NOMO-1 (cell line): ENCODE results near the gene ZNF385D.

ENCODE experiments used
- DNase-seq, 2 experiments: peaks; one replicate each; lab custom pipeline; 2025; ENCODE audit not compliant: unreplicated experiment in 2 of 2; lab: John Stamatoyannopoulos, UW

The ZNF385D gene, protein sequence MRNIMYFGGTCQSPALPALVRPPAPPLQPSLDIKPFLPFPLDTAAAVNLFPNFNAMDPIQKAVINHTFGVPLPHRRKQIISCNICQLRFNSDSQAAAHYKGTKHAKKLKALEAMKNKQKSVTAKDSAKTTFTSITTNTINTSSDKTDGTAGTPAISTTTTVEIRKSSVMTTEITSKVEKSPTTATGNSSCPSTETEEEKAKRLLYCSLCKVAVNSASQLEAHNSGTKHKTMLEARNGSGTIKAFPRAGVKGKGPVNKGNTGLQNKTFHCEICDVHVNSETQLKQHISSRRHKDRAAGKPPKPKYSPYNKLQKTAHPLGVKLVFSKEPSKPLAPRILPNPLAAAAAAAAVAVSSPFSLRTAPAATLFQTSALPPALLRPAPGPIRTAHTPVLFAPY

DNA sequence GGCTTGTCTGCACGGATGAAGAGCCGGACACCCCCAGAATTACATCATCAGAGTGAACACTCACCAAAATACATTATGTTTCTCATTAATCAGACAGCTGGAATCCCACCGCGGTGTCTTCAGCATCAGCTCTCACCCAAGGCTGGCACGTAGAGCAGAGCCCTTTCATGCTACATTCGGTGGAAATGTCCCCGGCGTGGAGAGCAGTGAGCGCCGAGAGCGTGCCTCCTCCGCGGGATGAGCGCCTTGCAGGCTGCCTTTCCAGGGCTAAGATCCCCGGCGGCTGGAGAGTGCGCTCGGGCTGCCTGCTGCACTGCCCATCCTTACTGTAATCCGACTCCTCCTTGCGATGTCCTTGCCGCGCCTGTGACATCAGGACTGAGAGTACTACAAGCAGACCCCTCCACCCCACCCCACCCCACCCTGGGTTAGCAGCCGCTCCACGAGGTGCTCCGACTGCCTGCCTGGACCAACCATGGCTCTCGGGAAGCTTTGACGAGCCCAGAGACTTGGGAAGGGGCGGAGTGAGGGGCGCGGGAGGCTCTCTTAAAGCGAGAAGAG lies at the start of gene ZNF385D:
ZNF385D (minus strand) TSS at position 380 of the 561 bp plus-strand sequence; CDS start at position 86, 294 bp downstream.
- no peak for DNase-seq

DNA sequence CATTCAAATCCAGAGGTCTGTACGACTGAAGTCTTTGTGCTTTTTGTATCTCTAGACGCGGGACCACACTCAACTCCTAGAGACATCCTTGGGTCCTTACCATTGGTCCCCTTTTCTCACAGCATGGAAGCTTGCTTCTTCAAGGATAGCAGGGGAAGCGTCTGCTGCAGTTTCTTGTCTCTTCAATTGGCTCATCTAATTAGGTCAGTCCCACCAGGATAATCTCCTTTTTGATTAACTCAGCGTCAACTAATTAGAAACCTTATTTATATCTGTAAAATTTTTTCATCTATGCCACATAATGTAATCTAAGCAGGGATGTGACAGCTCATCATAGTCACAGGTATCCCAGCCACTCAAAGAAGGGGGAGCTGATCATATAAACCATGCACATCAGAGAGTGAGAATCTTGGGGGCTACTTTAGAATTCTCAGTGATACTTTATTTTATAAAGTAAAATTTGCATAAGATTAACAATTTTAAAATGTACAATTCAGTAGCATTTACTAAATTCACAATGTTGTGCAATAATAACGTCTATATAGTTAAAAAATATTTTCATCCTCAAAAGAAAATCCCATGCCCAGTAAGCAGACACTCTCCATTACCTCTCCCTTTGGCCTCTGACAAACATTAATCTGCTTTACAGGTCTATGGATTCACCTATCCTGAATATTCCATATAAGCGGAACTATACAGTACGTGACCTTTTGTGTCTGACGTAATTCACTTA lies 47.5 kb upstream of the ZNF385D start:
- no peak for DNase-seq

DNA sequence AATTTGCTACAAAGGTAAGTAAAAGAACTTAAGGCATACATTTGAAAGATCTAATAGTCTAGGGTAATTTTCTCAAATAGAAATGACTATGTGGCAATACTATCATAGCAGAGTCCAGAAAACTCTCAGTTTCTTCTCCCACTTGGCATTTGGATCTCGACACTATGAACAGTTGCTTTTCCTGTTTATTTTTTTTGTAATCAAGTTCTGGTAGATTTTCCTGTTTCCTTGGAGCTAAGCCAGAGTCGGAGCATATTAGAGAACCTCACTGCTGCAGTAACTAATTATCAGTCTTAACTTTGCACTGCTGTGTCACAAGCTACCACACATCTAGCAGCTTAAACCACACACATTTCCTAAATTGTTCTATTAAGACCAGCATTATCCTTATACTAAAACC lies 44.9 kb upstream of the ZNF385D start:
- no peak for DNase-seq

DNA sequence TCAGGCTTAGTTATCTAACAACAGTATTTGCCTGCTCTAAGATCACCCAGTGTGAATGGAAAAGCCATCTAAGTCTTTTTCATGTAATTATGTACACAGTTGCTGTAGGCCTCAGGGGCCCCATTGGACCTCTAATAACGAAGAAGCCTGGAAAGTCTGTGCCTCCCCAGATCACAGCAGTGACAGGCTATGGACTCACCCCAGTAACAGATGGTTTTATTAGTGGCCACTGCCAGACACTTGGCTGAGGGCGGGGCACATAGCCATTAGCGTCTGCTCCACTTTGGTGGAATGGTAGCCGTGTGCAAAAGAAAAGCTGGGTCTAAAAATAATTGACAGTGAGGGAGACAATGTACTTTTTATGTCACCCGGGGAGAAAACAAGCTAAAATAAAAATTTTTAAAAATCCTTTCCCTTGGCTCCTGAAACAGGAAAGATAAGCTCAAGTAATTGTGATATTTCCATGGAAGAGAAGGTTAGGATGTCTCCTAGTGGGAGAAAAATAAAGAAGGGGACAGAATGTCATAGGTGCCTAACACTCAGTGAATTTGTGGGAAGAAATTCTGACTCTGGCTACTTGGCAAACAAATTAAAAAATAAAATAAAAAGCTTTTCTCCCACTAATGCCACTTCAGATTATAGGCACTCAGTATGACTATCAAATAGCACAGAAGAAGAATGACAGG lies 44.3 kb upstream of the ZNF385D start:
- DNase-seq = no peak

DNA sequence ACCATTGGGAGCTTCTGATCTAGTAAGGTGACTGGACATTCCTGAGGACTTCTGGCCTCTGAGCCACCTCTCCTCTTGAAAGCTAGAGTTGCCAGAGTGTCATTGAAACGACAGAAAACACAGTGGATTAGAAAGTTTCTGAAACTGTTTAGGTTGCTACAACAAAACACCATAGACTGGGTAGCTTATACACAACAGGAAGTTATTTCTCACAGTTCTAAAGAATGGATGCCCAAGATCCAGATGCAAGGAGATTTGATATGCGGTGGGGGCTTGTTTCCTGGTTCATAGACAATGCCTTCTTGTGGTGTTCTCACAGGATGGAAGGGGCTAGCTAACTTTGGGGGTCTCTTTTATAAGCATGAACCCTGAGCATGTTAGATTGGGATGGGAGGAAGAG lies 43.3 kb upstream of the ZNF385D start:
- no peak for DNase-seq

DNA sequence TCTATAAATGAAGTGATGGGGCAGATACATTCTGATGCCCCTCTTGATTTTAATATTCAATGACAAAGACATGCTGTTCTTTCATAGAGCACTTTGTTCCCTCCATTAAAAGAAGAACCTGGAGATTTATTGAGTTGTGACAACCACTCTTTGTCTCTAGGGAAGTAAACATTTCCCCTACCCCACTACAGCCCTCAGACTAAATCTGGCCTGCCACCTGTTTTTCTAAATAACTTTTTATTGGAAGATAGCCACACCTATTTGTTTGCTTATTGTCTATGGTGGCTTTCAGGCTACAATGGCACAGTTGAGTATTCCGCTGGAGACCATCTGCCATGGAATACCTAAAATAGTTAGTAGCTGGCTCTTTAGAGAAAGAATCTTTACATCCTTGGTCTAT lies 41.2 kb upstream of the ZNF385D start:
- no peak for DNase-seq

DNA sequence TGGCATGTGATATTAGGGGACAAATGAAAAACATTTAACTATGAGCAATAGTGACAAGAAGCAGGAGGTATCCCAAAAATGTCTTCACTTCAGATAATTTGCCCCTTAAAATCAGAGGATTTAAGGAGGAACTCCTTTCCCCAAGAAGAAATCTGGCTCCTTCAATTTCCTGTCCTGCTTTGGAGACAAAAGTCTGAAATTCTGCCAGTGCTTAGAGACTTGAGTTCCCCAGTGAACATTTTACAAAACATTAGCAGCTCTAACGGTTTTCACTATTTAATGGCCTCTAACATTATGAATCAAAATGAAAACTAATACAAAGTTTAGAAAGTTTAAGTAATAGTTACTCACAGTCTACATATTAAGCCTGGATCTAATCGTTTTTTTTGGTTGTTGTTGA lies 40.3 kb upstream of the ZNF385D start:
- DNase-seq = no peak

DNA sequence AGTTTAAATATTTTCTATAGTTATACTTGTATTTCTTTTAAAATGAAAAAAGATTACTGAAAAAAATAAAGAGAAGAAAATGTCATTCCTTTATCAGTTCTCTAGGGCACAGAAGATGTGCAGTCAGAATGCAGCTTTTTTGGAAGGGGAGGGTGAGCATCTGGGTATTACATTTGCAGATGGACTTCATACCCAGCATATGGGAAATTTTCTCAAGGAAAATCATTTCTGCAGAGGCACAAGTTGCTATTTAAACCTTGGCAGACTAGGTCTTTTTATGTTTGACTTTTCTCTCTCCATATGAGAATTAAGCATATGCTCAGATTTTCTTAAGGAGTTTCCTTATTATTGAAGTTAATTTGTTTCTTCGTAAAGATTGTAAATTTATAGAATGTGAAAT lies 39.5 kb upstream of the ZNF385D start:
- DNase-seq = no peak

DNA sequence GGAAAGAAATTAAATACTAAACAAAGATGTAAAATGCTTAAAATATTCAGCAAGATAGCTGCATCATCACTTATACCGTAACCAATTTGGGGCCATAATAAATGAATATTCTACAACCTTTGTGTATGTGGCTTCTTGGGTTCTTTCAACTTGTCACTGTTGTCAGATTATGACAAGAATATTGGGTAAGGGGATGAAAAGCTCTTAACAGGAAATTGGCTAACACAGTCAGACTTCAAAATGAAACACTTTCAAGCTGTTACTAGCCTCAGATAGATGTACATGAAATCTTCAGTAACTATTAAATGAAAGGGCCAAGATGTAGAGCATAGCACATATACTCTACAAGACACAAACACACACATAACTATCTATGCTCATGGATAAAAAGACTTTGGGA lies 38.7 kb upstream of the ZNF385D start:
- no peak for DNase-seq

DNA sequence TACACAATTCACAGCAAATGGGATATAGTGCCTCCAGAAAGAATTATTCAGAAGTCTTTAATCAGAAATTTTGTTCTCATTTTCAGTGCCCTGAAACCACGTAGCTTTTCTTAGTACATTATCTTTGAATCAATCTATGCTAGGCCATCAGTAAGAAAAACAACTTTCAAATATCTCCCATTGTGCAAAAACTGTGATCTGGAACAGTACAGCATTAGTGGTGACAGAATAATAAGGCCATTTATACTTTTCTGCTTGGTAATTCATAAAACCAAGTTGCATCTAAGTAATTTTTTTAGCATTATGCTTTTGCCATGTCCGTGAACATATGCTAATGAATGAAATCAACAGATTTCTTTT lies 35.4 kb upstream of the ZNF385D start:
- no peak for DNase-seq

DNA sequence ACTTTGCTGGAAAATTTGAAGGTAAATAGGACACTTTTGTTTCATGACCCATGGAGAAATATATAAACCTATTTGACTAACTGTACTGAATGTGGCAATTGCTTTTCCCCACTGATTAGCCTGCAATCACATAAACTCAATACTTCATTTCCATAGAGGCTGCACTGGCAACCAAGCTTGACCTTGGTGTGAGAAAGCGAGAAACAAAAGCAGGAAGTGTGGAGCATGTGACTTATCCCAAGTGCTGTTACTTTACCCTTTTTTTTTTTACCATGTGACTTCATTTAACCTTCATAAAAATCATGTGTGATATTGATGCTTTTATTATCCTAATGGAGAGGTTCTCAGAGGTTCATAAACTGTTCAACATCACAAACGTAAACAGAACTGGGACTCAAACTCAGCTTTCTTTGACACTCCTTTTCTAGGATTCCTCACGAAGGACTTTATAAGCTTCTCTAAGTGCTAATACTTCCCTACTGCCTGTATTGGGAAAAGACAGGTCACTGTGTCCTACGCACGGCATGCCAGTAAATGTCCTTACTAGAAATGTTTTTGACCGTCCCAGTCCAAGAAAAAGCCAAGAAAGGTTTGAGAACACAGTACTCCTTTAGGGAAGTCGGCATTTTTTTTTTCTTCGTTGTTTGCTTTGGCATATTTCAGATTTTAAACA lies 34.9 kb upstream of the ZNF385D start:
- no peak for DNase-seq

DNA sequence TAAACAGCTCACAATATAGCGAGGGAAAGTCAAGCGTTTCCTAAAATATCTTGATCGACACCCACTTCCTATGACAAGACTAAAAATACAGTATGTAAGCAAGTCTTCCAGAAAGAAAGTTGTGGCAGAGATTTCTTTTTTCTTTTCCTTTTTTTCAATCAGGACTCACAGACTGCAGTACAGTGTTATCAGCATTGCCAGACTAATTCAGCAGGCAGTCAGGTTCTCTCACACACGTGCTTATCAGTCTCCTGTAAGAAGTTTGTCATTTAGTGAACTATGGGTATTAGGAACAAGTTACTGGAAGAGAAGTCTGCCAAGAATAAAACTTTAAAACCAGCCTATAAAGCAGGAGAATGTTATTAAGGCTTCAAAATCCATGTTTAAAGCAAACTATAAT lies 32.8 kb upstream of the ZNF385D start:
- no peak for DNase-seq

DNA sequence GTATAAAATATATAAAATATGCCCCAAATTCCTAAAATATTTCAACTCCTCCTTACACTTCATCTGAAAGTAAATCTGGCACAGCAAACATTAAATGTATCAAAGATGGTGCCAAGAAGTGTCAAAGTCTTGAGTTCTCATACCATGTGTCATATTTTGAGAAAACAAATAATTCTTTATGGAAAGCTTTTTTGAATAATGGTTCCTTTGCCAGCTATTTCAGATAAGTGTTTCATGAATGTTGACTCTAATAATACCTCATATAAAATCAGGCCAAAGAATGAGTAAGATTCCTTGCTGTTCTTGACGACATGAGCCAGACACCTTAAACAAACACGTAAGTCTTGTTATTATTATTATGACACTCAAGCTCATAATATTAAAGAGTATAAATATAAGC lies 30.3 kb upstream of the ZNF385D start:
- DNase-seq = no peak

DNA sequence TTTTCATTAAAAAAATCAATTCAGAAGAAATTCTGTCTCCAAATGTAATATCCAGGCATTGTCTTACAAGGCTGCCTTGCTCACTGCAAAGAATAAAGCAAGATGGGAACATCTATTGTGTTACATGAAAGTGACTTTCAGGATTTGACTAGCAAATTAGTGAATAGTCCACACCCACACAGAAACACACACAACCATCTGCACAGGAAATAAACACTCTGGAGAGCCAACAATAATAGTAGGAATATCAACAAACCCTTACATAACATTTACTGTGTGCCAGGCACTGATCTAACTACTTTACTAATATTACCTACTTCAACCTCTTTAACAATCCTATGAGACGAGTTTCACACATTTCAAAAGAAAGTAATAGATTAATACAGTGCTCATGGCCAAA lies 28.9 kb upstream of the ZNF385D start:
- no peak for DNase-seq

DNA sequence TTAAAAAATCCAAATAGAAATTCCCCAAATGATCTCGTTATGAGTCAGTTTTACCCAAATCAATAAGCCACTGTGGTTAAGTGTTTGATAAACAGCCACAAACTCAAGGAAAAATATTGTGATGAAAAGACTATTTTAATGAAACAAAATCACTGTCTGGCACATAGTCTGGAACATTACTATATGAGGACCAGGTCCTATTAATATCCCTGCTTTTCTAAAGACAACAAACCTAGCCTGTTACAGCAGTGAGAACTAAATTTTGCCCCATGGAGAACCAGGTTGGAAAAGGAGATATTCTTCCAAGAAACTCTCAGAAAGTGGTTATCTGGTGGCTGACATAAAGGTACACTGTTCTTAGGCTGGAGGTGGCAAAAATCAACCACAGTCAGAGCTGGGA lies 27.7 kb upstream of the ZNF385D start:
- no peak for DNase-seq

DNA sequence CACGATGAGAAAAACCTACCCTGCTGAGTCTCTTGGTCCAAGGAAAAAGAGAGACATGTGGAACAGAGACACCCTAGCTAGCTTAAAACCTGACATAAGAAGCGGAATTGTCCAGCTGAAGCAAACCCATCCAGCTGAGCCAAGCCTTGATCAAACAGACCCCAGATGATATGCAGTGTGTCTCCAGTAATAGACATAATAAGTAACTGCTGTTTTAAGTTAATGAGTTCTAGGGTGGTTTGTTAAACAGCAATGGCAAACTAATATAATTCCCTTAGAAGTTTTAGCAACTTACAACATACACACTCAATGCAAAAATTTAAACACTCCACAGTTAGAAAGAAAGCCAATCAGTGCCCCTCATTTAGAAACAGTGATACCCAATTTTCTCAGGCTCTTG lies 26.8 kb upstream of the ZNF385D start:
- no peak for DNase-seq

DNA sequence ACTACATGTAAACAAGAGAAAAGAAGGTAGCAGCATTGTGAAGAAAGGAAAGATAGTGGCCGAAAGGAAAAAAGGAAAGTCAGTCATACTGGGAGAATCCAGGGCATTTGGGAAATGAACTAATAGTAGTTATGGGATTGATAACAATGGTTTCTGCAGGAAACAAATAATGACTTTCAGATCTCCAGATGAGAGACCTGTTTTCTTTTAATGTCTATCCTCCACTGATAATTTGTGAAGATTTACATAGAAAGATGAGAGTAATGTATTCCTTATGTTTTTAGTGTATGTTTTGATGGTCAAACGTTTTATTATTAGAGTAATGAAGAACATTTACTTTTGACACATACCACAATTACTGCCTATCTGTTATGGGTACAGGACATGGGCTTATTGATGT lies 15.0 kb upstream of the ZNF385D start:
- DNase-seq = no peak

DNA sequence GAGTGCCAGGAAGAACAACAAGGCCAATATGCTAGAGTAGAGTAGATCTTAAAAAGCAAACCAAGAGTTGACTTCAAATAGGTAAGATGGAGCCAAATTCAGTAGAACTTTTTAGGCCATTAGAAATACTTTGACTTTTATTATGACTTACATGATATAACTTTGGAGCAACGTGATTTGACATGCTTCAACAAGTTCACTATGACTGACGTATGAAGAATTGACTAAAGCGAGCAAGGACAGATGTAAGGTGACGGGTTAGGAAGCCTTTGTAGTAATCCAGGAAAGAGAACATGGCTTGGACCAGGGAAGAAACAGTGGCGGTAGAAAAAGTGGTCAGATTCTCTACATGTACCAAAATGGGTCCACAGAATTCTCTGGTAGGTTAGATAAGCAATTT lies 4.9 kb upstream of the ZNF385D start:
- no peak for DNase-seq

DNA sequence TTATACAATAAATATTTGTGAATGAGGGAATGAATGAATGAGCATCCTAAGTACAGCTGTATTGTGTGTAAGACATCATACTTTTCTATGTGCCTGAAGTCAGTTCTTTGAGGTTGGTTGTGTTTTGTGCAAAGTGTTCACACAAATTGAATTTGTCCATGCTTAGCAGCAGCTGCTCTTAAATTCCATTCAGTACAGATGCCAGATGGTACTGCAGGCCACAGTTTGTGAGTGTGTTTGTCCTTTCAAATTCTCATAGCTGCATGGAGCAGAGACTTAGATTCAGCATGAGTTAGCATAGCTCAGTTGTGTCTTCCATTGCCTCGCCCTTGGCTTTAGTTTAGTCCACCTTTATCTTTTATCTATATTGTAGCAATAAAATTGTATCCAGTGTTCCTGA lies 3.8 kb upstream of the ZNF385D start:
- no peak for DNase-seq

DNA sequence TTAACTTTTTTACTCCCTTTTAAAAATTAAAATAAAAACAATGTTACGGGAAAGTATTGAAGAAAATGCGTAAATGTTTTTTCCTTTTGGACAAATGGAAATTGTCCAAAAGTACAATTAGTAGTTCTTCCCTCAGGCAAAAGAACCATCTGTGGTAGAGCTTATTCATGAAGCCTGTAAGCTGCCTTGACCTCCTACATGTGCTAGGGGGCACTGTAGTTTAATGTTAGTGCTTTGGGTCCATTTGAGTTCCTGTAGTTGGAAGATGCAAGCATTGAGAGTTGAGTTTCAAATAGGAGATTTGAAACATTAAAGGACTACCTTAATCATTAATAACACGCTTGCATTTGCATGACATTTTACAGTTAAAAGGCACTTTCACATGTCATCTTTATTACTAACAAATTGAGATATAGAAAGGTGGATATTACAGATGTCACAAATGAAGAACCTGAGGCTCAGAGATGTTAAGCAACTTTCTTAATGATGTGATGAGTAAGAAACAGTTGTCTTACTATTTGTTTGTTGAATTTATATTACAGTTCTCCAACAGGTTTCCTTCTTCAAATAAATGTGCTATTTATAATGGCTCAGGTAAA lies 1.8 kb upstream of the ZNF385D start:
- DNase-seq = peak in 1 of 2 experiments; percentile 3

DNA sequence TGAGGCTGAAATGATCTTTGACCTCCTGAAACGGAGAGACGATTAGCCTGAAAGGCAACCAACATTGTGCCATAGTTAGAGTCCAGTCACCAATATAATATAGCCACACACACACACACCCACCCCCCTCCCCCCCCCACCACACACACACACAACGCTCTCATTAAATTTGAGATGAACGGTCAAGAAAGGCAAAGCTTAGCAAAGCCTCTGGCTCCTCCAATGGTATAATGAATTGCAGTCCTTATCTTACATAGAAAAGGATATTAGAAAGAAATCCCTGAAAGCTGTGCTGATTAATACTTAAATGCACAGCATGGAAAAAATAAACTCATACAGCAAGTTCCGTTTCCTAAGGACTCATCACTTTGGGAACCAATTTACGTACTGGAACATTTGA lies 876 bp upstream of the ZNF385D start:
- DNase-seq = no peak
